Measurements from ENCODE around the gene SSC5D.

DNA sequence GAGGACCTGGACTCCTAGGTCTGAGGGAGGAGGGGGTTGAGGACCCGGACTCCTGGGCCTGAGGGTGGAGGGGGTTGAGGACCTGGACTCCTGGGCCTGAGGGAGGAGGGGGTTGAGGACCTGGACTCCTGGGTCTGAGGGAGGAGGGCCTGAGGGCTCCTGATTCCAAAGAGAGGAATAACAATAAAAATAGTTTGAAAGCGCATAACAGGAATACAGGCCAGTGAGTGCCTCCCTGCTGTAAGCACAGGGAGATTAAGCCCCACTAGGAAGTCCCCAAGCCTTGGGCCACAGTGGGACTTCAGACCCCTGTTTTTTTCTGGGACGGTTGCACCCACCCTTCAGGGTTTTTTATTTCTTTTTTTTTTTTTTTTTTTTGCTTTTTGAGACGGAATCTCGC is 49.9 kb downstream of the SSC5D start:
- TF ChIP-seq EZH2 (IDR thresholded peaks at IDR 0.05; ENCODE audit: insufficient read depth, poor library complexity, severe bottlenecking) (no peak), EZH2phosphoT487 (IDR thresholded peaks at IDR 0.05; ENCODE audit: insufficient read depth, low read depth) (no peak)

All from GM23248 (cell line).